HCT116 (cell line): Measurements from ENCODE around the gene MINAR2. TPM values are rescaled to one million over a fixed set of nuclear protein-coding genes. Genes with fewer than 3 reads are reported as not detected.

Experiments
- ATAC-seq: fragments of 200-7000 bp; cut with Tn5 transposase; 2 replicates; pipeline ENCODE4 v1.9.1; 2020; ENCODE audit warnings: mild to moderate bottlenecking, moderate library complexity
- BruUV-seq: library from RNA; stranded (reverse); fragments of 400-500 nt; replicated peaks from 2 replicates; lab custom pipeline; 2021; lab: Mats Ljungman, UMichigan
- CTCF ChIA-PET: fragments of 300-600 bp; sonication (Branson Sonifier 250); formaldehyde crosslinking; loops from one replicate; lab custom pipeline; 2021; ENCODE audit warnings: antibody characterized with exemption; lab: Charles Lee
- POLR2A ChIA-PET: fragments of 300-600, 350-600 bp; sonication (Branson Sonifier 250); formaldehyde crosslinking; loops from one replicate; lab custom pipeline; 2021; ENCODE audit warnings: antibody characterized with exemption; lab: Charles Lee
- RAD21 ChIA-PET, 2 experiments: fragments of 300-600 bp; sonication (Branson Sonifier 250); formaldehyde crosslinking; loops; one replicate each; lab custom pipeline; 2023; ENCODE audit warnings: low total read pairs in 2 of 2; ENCODE audit not compliant: uncharacterized antibody in 2 of 2, unreplicated experiment in 2 of 2, low non-redundant PET in 1 of 2; lab: Charles Lee
- DNase-seq: peaks from one replicate; pipeline ENCODE4 v3.0.0-alpha.2; 2010; ENCODE audit warnings: low read depth, low spot score
- H2AFZ ChIP-seq: fragments of 200-600 bp; shearing (Covaris generic), sonication (generic); 2 replicates; pipeline ENCODE4 v1.6.1; 2017; ENCODE audit warnings: low read depth, mixed run types, mixed read lengths, antibody characterized with exemption, low read length; ENCODE audit not compliant: poor library complexity, severe bottlenecking
- H3K27ac ChIP-seq: 2 replicates; pipeline ENCODE4 v1.5.1; 2012; ENCODE audit warnings: low read depth, low read length
- H3K27me3 ChIP-seq: fragments of 200-600 bp; sonication (generic); 2 replicates; pipeline ENCODE4 v1.6.1; 2016; ENCODE audit warnings: mixed run types, low read length, mixed read lengths; ENCODE audit not compliant: insufficient read depth
- H3K36me3 ChIP-seq, 2 experiments: fragments of 200-500 bp in 1 of 2; fragments of 200-600 bp in 1 of 2; sonication (Bioruptor generic) in 1 of 2; sonication (generic) in 1 of 2; 2 replicates each; pipeline versions ENCODE4 v1.5.1 to v1.6.1; 2014 to 2016; ENCODE audit warnings: low read length in 2 of 2, inconsistent platforms in 1 of 2, mixed read lengths in 1 of 2, mixed run types in 1 of 2; ENCODE audit not compliant: insufficient read depth in 2 of 2, control insufficient read depth in 1 of 2
- H3K4me1 ChIP-seq, 2 experiments: fragments of 200-600 bp in 1 of 2; sonication (generic) in 1 of 2; 2 replicates each; pipeline versions ENCODE4 v1.5.1 to v1.6.1; 2012 to 2017; ENCODE audit warnings: low read length in 2 of 2, inconsistent platforms in 1 of 2, mild to moderate bottlenecking in 1 of 2, mixed read lengths in 1 of 2, mixed run types in 1 of 2, moderate library complexity in 1 of 2; ENCODE audit not compliant: insufficient read depth in 2 of 2, control insufficient read depth in 1 of 2
- H3K4me2 ChIP-seq: fragments of 200-600 bp; sonication (generic); 2 replicates; pipeline ENCODE4 v1.6.1; 2017; ENCODE audit warnings: mixed run types, low read length, mixed read lengths
- H3K4me3 ChIP-seq, 2 experiments: fragments of 200-600 bp in 1 of 2; sonication (generic) in 1 of 2; replicated peaks in 1 of 2; 2 replicates each; pipeline ENCODE4 v1.5.1; 2011 to 2016; ENCODE audit warnings: low read length in 2 of 2, control low read depth in 1 of 2, low read depth in 1 of 2, mild to moderate bottlenecking in 1 of 2, mixed read lengths in 1 of 2, mixed run types in 1 of 2
- H3K79me2 ChIP-seq: fragments of 200-600 bp; sonication (generic); 2 replicates; pipeline ENCODE4 v1.6.1; 2017; ENCODE audit warnings: mild to moderate bottlenecking, mixed run types, low read length, moderate library complexity, mixed read lengths; ENCODE audit not compliant: insufficient read depth
- H3K9ac ChIP-seq: fragments of 200-600 bp; sonication (generic); 2 replicates; pipeline ENCODE4 v1.6.1; 2016; ENCODE audit warnings: low read length, mixed read lengths
- H3K9me2 ChIP-seq: fragments of 200-600 bp; sonication (generic), shearing (Covaris generic); 2 replicates; pipeline ENCODE4 v1.6.1; 2017; ENCODE audit warnings: mixed run types, mild to moderate bottlenecking, moderate library complexity; ENCODE audit not compliant: insufficient read depth
- H3K9me3 ChIP-seq, 2 experiments: fragments of 200-500 bp in 1 of 2; fragments of 200-600 bp in 1 of 2; sonication (Bioruptor generic) in 1 of 2; sonication (generic) in 1 of 2; 2 replicates each; pipeline ENCODE4 v1.6.1; 2014 to 2017; ENCODE audit warnings: low read length in 2 of 2, mixed read lengths in 2 of 2, inconsistent platforms in 1 of 2, low read depth in 1 of 2, mild to moderate bottlenecking in 1 of 2, mixed run types in 1 of 2, moderate library complexity in 1 of 2; ENCODE audit not compliant: control insufficient read depth in 1 of 2, insufficient read depth in 1 of 2
- H4K20me1 ChIP-seq: fragments of 200-600 bp; sonication (generic), shearing (Covaris generic); 2 replicates; pipeline ENCODE4 v1.6.1; 2017; ENCODE audit warnings: mixed run types, mild to moderate bottlenecking, moderate library complexity; ENCODE audit not compliant: insufficient read depth
- YY1 ChIP-seq: IDR thresholded peaks from 2 replicates; pipeline ENCODE4 v1.6.1; 2011; ENCODE audit warnings: low read length, low read depth, moderate library complexity, mild to moderate bottlenecking; ENCODE audit not compliant: insufficient replicate concordance; ENCODE audit errors: extremely low read depth
- intact Hi-C: fragments of 100-400 bp; cut with micrococcal nuclease; formaldehyde crosslinking; loops from 2 replicates; pipeline ENCODE4 v1.10.0; 2022
- total RNA-seq: library from RNA; stranded (reverse); gene quantifications from one replicate; pipeline ENCODE4 v1.2.1, GENCODE V29; 2021; ENCODE audit not compliant: unreplicated experiment

Gene MINAR2
- total RNA-seq, 1 experiment from 2014 or later: not detected

DNA sequence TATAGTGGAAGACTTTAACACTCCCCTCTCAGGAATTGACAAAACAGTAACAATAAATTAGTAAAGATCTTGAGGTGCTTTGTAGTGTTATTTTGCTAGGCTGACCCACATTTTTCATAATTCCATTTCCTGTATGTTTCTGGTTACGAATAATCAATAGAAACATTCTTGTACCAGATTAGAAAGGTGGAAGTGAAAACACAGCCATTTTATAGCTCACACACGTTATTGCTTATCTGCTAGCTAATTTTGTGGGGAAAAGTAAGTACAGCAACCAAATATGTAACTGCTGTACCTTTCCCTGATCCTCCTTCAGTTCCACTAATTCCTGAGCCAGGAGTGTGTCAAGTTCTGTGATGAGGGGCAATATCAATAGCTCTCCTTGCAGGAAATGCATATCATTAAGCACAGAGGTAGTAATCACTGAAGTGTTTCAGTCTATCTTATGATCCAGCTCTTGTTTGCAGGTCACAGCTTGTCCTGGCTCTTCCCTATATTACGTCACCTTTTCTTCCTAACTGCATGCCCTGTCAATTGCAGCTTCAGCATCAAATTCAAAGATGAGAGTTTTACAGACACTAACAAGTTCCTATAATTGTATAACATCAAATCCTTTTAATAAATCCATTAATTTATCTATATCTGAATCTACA is 59.4 kb downstream of the MINAR2 start:
- no peaks in the 10 kb centered on the region for H3K9me2 ChIP-seq
- H3K36me3 ChIP-seq: no peaks in the 10 kb centered on the region
- H3K9ac ChIP-seq: no peak overlapping the region
- no peaks in the 10 kb centered on the region for H3K27me3 ChIP-seq
- ChIA-PET POLR2A (no interaction called here), RAD21 (no interaction called here), CTCF (no interaction called here)
- H3K4me2 ChIP-seq: no peak overlapping the region
- ATAC-seq: no peak
- BruUV-seq: no TSS peak
- no peak overlapping the region for H3K4me3 ChIP-seq
- H3K9me3 ChIP-seq: no peaks in the 10 kb centered on the region
- no peak for DNase-seq
- H2AFZ ChIP-seq: no peak overlapping the region
- no peaks in the 10 kb centered on the region for H3K4me1 ChIP-seq
- no peaks in the 10 kb centered on the region for H4K20me1 ChIP-seq
- no peak overlapping the region for H3K27ac ChIP-seq
- no peaks in the 10 kb centered on the region for H3K79me2 ChIP-seq
- no peak for TF ChIP-seq YY1
- intact Hi-C loops: no loop called here

Other genes starting within 250 kb of the MINAR2 start
- gene CHSY3, start 156.4 kb downstream of the MINAR2 start, total RNA-seq: 2.3 TPM